Nephron progenitor cell (in vitro differentiated cells): Measurements from ENCODE around the gene SATB2.

Experiments
- DNase-seq: peaks from one replicate; pipeline ENCODE4 v3.0.0; 2021
- H3K27ac Mint-ChIP-seq: 2 replicates; pipeline ENCODE4 v1.8.0; 2021; ENCODE audit warnings: mild to moderate bottlenecking, moderate library complexity, mixed read lengths
- H3K27me3 Mint-ChIP-seq: 2 replicates; pipeline ENCODE4 v1.8.0; 2021; ENCODE audit warnings: mild to moderate bottlenecking, low read depth, mixed read lengths; ENCODE audit not compliant: poor library complexity
- H3K36me3 Mint-ChIP-seq: 2 replicates; pipeline ENCODE4 v1.8.0; 2021; ENCODE audit warnings: low read depth, mixed read lengths
- H3K4me1 Mint-ChIP-seq: 2 replicates; pipeline ENCODE4 v1.8.0; 2021; ENCODE audit warnings: mixed read lengths
- H3K4me3 Mint-ChIP-seq: 2 replicates; pipeline ENCODE4 v1.8.0; 2021; ENCODE audit warnings: mild to moderate bottlenecking, moderate library complexity, mixed read lengths
- H3K9me3 Mint-ChIP-seq: 2 replicates; pipeline ENCODE4 v1.8.0; 2021; ENCODE audit warnings: mild to moderate bottlenecking, moderate library complexity, mixed read lengths
- TF ChIP-seq, protein P1 (sequence below): fragments of 200-600 bp; sonication (generic); IDR thresholded peaks from 2 replicates; pipeline ENCODE4 v1.5.0; 2021; ENCODE audit warnings: antibody characterized with exemption

Gene SATB2

DNA sequence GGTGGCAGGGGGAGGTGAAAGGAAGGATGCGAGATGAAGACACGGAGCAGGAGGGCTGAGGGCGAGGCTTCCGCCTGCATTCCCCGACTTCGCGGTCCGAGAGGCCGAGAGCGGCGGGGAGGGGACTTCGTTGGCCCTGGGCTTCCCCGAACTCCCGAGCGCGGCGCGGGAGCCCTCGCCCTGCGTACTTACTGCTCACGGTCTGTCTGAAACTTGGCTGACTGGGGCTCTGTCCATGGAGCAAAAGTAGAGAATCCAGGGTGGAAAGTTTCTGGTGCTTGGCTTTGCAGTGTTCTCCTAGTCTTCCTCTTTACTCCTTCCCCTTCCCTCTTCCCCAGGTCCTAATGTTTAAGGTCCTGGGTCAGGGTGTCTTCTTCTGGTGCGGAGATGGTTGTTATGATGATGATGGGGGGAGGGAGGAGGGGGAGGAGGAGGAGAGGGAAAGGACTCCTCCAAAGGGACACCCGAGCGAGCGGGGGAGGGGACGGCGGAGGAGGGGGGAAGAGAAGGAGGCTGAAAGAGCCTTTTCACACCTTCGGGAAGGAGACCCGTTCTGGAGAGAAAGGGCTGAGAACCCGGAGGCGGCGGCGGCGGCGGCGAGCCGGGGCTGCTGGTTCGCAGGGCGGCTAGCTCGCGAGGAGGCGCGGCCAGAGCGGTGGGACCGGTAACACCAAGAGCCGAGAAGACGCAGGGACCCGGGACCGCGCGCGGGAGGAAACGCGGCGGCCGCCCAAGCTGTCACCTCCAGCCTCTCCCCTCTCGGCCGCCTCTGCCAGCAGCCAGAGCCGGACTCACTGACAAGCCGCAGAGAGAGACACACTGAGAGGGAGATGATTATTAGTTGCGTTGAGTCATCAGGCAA, at the start of gene SATB2:
Gene SATB2, minus strand, starts transcription at position 793 of the 862 bp plus-strand sequence. CDS start 1,902 bp downstream, outside the sequence.
- Mint-ChIP-seq H3K36me3 (no peaks in the 10 kb centered on the region), H3K9me3 (no peaks in the 10 kb centered on the region), H3K27ac (peak within 1 kb of the TSS; percentile 84), H3K4me3 (peak within 1 kb of the TSS; percentile 90), H3K4me1 (peaks cover 58% of the 10 kb centered on the region), H3K27me3 (peaks cover 26% of the 10 kb centered on the region)
- peak; percentile 69 for DNase-seq
- TF ChIP-seq, protein P1, sequence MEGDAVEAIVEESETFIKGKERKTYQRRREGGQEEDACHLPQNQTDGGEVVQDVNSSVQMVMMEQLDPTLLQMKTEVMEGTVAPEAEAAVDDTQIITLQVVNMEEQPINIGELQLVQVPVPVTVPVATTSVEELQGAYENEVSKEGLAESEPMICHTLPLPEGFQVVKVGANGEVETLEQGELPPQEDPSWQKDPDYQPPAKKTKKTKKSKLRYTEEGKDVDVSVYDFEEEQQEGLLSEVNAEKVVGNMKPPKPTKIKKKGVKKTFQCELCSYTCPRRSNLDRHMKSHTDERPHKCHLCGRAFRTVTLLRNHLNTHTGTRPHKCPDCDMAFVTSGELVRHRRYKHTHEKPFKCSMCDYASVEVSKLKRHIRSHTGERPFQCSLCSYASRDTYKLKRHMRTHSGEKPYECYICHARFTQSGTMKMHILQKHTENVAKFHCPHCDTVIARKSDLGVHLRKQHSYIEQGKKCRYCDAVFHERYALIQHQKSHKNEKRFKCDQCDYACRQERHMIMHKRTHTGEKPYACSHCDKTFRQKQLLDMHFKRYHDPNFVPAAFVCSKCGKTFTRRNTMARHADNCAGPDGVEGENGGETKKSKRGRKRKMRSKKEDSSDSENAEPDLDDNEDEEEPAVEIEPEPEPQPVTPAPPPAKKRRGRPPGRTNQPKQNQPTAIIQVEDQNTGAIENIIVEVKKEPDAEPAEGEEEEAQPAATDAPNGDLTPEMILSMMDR: no peak

DNA sequence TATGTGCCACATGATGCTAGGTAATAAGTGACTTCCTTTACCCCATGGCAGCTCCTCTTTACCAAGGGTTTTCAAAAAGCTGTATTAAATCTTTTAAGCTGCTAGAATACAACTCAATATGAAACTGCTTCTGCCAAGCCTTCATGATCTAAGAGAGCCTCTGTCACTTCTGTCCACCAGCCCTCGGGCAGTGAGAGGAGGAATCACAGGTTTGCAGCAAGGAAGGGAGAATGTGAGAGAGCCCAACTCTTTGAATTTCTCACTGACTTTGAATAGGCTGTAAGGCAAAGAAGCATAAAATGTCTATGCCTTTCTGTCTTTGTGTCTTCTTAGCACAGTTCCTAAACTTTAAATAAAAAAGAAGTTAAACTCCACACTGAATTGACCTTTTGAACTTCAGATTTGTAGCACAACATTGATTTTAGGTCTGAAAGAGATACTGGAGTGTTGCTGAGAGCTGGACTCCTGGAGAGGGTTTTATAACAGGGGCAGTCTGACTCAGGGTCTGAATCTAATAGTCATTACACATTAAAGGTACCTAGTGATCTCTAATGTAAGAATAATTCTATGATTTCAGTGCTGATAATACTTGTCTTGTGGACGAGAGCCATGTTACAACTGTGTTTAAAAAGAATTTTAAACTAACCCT, 48.1 kb upstream of the SATB2 start:
- H3K27me3 Mint-ChIP-seq: peaks cover 7% of the 10 kb centered on the region
- DNase-seq: no peak
- TF ChIP-seq, protein P1: no peak
- no peak overlapping the region for H3K4me3 Mint-ChIP-seq
- no peak overlapping the region for H3K27ac Mint-ChIP-seq
- no peaks in the 10 kb centered on the region for H3K36me3 Mint-ChIP-seq
- H3K9me3 Mint-ChIP-seq: peaks cover 3% of the 10 kb centered on the region
- H3K4me1 Mint-ChIP-seq: peaks cover 5% of the 10 kb centered on the region

DNA sequence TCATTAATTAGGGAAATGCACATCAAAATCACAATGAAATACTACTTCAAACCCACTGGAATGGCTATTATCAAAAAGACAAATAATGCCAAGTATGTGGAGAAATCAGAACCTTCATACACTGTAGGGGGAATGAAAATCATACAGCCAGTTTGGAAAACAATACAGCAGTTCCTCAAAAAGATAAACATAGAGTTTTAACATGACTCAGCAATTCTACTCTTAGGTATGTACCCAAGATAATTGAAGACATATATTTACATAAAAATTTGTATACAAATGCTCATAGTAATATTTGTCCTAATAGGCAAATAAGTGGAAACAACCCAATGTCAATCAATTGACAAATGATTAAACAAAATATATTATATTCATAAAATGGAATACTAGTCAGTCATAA, 45.4 kb upstream of the SATB2 start:
- Mint-ChIP-seq H3K36me3 (no peaks in the 10 kb centered on the region), H3K4me1 (peaks cover 5% of the 10 kb centered on the region), H3K27me3 (no peaks in the 10 kb centered on the region), H3K27ac (no peak overlapping the region), H3K4me3 (no peak overlapping the region), H3K9me3 (peaks cover 3% of the 10 kb centered on the region)
- TF ChIP-seq, protein P1: no peak
- DNase-seq: no peak

DNA sequence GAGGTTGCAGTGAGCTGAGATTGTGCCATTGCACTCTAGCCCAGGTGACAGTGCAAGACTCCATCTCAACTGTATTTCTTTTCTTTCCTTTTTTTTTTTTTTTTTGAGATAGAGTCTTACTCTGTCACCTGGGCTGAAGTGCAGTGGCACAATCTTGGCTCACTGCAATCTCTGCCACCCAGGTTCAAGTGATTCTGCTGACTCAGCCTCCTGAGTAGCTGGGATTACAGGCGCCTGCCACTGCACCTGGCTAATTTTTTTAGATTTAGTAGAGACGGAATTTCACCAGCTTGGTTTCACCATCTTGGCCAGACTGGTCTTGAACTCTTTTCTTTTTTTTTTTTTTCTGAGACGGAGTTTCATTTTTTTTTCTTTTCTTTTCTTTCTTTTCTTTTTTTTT, 41.3 kb upstream of the SATB2 start:
- H3K4me1 Mint-ChIP-seq: no peaks in the 10 kb centered on the region
- TF ChIP-seq, protein P1: no peak
- H3K27me3 Mint-ChIP-seq: no peaks in the 10 kb centered on the region
- H3K9me3 Mint-ChIP-seq: peaks cover 3% of the 10 kb centered on the region
- DNase-seq: no peak
- no peak overlapping the region for H3K27ac Mint-ChIP-seq
- H3K36me3 Mint-ChIP-seq: no peaks in the 10 kb centered on the region
- no peak overlapping the region for H3K4me3 Mint-ChIP-seq

DNA sequence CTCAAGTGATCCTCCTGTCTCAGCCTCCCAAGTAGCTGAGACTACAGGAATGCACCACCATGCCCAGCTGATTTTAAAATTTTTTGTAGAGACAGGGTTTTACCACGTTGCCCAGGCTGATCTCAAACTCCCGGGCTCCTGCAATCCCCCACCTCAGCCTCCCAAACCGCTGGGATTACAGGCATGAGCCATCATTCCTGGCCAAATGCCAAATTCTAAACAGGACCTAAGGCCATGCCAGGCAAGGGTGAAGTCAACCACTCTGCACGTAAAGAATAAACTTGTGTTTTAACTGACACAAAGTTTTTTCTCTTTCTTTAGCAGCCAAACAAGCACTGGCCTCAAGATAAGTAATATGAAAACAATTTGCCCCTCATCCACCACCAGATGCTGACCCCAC, 37.4 kb upstream of the SATB2 start:
- H3K4me1 Mint-ChIP-seq: peaks cover 4% of the 10 kb centered on the region
- no peaks in the 10 kb centered on the region for H3K36me3 Mint-ChIP-seq
- H3K4me3 Mint-ChIP-seq: no peak overlapping the region
- TF ChIP-seq, protein P1: no peak
- H3K9me3 Mint-ChIP-seq: no peaks in the 10 kb centered on the region
- DNase-seq: no peak
- H3K27me3 Mint-ChIP-seq: no peaks in the 10 kb centered on the region
- no peak overlapping the region for H3K27ac Mint-ChIP-seq
